H9 (cell line): ENCODE measurements around the gene THSD7B. TPM values are rescaled to one million over a fixed set of nuclear protein-coding genes. Genes with fewer than 3 reads are reported as not detected.

Experiments
- DNase-seq: peaks from one replicate; pipeline ENCODE4 v3.0.0-alpha.2; 2017
- H2AFZ ChIP-seq: one replicate; pipeline ENCODE4 v1.6.1; 2013; ENCODE audit warnings: mild to moderate bottlenecking, low read length, control low read depth, moderate library complexity
- H2AK5ac ChIP-seq: 2 replicates; pipeline ENCODE4 v1.6.1; 2013; ENCODE audit warnings: low read length, control low read depth, mixed read lengths; ENCODE audit not compliant: insufficient read length
- H2BK120ac ChIP-seq: one replicate; pipeline ENCODE4 v1.6.1; 2013; ENCODE audit warnings: low read depth, mild to moderate bottlenecking, low read length, control low read depth, inconsistent platforms; ENCODE audit not compliant: poor library complexity, severe bottlenecking
- H2BK12ac ChIP-seq: 2 replicates; pipeline ENCODE4 v1.6.1; 2013; ENCODE audit warnings: low read length, control low read depth, mixed read lengths, low read depth; ENCODE audit not compliant: insufficient read length
- H2BK15ac ChIP-seq: 2 replicates; pipeline ENCODE4 v1.6.1; 2013; ENCODE audit warnings: low read depth, low read length, control low read depth
- H2BK20ac ChIP-seq: one replicate; pipeline ENCODE4 v1.6.1; 2013; ENCODE audit warnings: low read depth, mild to moderate bottlenecking, low read length, control low read depth, inconsistent platforms; ENCODE audit not compliant: poor library complexity, severe bottlenecking
- H2BK5ac ChIP-seq: 2 replicates; pipeline ENCODE4 v1.6.1; 2013; ENCODE audit warnings: low read length, control low read depth, mixed read lengths; ENCODE audit not compliant: insufficient read length
- H3K14ac ChIP-seq: 2 replicates; pipeline ENCODE4 v1.6.1; 2013; ENCODE audit warnings: low read length, control low read depth; ENCODE audit not compliant: insufficient read depth
- H3K18ac ChIP-seq: 2 replicates; pipeline ENCODE4 v1.6.1; 2013; ENCODE audit warnings: low read depth, mild to moderate bottlenecking, mixed read lengths, low read length, control low read depth; ENCODE audit not compliant: insufficient read length
- H3K23ac ChIP-seq: 2 replicates; pipeline ENCODE4 v1.6.1; 2013; ENCODE audit warnings: low read length, control low read depth, mixed read lengths, low read depth; ENCODE audit not compliant: insufficient read length
- H3K23me2 ChIP-seq: 2 replicates; pipeline ENCODE4 v1.6.1; 2013; ENCODE audit warnings: low read depth, mild to moderate bottlenecking, mixed read lengths, low read length, control low read depth; ENCODE audit not compliant: insufficient read length, poor library complexity, severe bottlenecking
- H3K27ac ChIP-seq: 2 replicates; pipeline ENCODE4 v1.5.1; 2013; ENCODE audit warnings: low read length, control low read depth, mixed read lengths, low read depth; ENCODE audit not compliant: insufficient read length
- H3K27me3 ChIP-seq: 2 replicates; pipeline ENCODE4 v1.6.1; 2013; ENCODE audit warnings: low read length, control low read depth, inconsistent platforms; ENCODE audit not compliant: insufficient read depth
- H3K4ac ChIP-seq: 2 replicates; pipeline ENCODE4 v1.6.1; 2013; ENCODE audit warnings: low read depth, mild to moderate bottlenecking, control low read depth, inconsistent platforms, low read length, moderate library complexity
- H3K4me1 ChIP-seq: 2 replicates; pipeline ENCODE4 v1.6.1; 2013; ENCODE audit warnings: low read length, control low read depth, inconsistent platforms; ENCODE audit not compliant: insufficient read depth
- H3K4me2 ChIP-seq: 2 replicates; pipeline ENCODE4 v1.6.1; 2013; ENCODE audit warnings: low read length, control low read depth, mixed read lengths; ENCODE audit not compliant: insufficient read length, insufficient read depth
- H3K56ac ChIP-seq: 2 replicates; pipeline ENCODE4 v1.6.1; 2013; ENCODE audit warnings: low read depth, mild to moderate bottlenecking, mixed read lengths, low read length, control low read depth; ENCODE audit not compliant: insufficient read length
- H3K79me1 ChIP-seq: 2 replicates; pipeline ENCODE4 v1.6.1; 2013; ENCODE audit warnings: low read depth, mild to moderate bottlenecking, moderate library complexity, low read length, control low read depth, inconsistent platforms; ENCODE audit not compliant: insufficient read depth, poor library complexity, severe bottlenecking
- H3K79me2 ChIP-seq: 2 replicates; pipeline ENCODE4 v1.6.1; 2013; ENCODE audit warnings: low read length, control low read depth, inconsistent platforms; ENCODE audit not compliant: insufficient read depth
- H3K9ac ChIP-seq: 2 replicates; pipeline ENCODE4 v1.6.1; 2013; ENCODE audit warnings: low read length, control low read depth, mixed read lengths; ENCODE audit not compliant: insufficient read length; ENCODE audit errors: extremely low read depth
- H3K9me3 ChIP-seq: one replicate; pipeline ENCODE4 v1.6.1; 2013; ENCODE audit warnings: low read depth, low read length, inconsistent platforms; ENCODE audit not compliant: control insufficient read depth
- H3T11ph ChIP-seq: one replicate; pipeline ENCODE4 v1.6.1; 2013; ENCODE audit warnings: mild to moderate bottlenecking, low read length, control low read depth, inconsistent platforms
- H4K20me1 ChIP-seq: one replicate; pipeline ENCODE4 v1.6.1; 2013; ENCODE audit not compliant: control insufficient read depth, insufficient read length, insufficient read depth
- H4K5ac ChIP-seq: 2 replicates; pipeline ENCODE4 v1.6.1; 2013; ENCODE audit warnings: low read depth, mild to moderate bottlenecking, mixed read lengths, low read length, control low read depth; ENCODE audit not compliant: insufficient read length
- H4K8ac ChIP-seq: replicated peaks from 2 replicates; pipeline ENCODE4 v1.6.1; 2013; ENCODE audit warnings: low read length, control low read depth, mixed read lengths, low read depth; ENCODE audit not compliant: insufficient read length
- H4K91ac ChIP-seq: 2 replicates; pipeline ENCODE4 v1.6.1; 2013; ENCODE audit warnings: low read depth, mild to moderate bottlenecking, moderate library complexity, mixed read lengths, low read length, control low read depth; ENCODE audit not compliant: insufficient read length
- H3K27ac Mint-ChIP-seq, 3 experiments: 2 replicates in 2 of 3; 3 replicates in 1 of 3; pipeline ENCODE4 v1.8.0; 2020 to 2021; ENCODE audit warnings: mixed read lengths in 3 of 3, mild to moderate bottlenecking in 1 of 3, moderate library complexity in 1 of 3
- H3K27me3 Mint-ChIP-seq: 2 replicates; pipeline ENCODE4 v1.8.0; 2021; ENCODE audit warnings: low read depth, mild to moderate bottlenecking, moderate library complexity, mixed read lengths
- H3K36me3 Mint-ChIP-seq, 3 experiments: 2 replicates in 2 of 3; 3 replicates in 1 of 3; pipeline ENCODE4 v1.8.0; 2020 to 2021; ENCODE audit warnings: low read depth in 3 of 3, mixed read lengths in 3 of 3; ENCODE audit not compliant: insufficient read depth in 1 of 3
- H3K4me1 Mint-ChIP-seq, 2 experiments: 2 replicates each; pipeline ENCODE4 v1.8.0; 2020; ENCODE audit warnings: mixed read lengths in 2 of 2
- H3K4me3 Mint-ChIP-seq, 2 experiments: 2 replicates in 1 of 2; 3 replicates in 1 of 2; pipeline ENCODE4 v1.8.0; 2020 to 2021; ENCODE audit warnings: mild to moderate bottlenecking in 2 of 2, mixed read lengths in 2 of 2, moderate library complexity in 1 of 2
- H3K9me3 Mint-ChIP-seq, 2 experiments: 2 replicates in 1 of 2; 3 replicates in 1 of 2; pipeline ENCODE4 v1.8.0; 2020; ENCODE audit warnings: mild to moderate bottlenecking in 2 of 2, mixed read lengths in 2 of 2, moderate library complexity in 1 of 2
- CTCF ChIP-seq: fragments of 200-600 bp; sonication (generic); conservative IDR thresholded peaks from 3 replicates; pipeline ENCODE4 v1.8.0; 2021; ENCODE audit warnings: antibody characterized with exemption, mild to moderate bottlenecking
- WGBS: extraction: QIAGEN DNeasy Blood & Tissue Kit; methylation state at CpG from one replicate; pipeline ENCODE4 v1.1.7; 2013; ENCODE audit warnings: missing lambda C conversion rate, low lambda C conversion rate, mixed read lengths; ENCODE audit not compliant: insufficient read length; ENCODE audit errors: extremely low coverage; 5-methylcytosine and 5-hydroxymethylcytosine counted together
- total RNA-seq: library from RNA; stranded (reverse); gene quantifications from 2 replicates; pipeline ENCODE4 v1.2.1, GENCODE V29; 2021

The THSD7B gene
- total RNA-seq, 1 experiment from 2014 or later: 0.85 TPM

- Histone ChIP-seq H3K4me1 (peaks cover 3% of the 10 kb centered on the region; the same call in 1 of the 2 replicates), H3K79me2 (no peaks in the 10 kb centered on the region), H3K9me3 (no peaks in the 10 kb centered on the region), H3K27me3 (peaks cover 25% of the 10 kb centered on the region), H4K8ac (no peak overlapping the region), H2AFZ (no peak overlapping the region), H3K23ac (no peak overlapping the region), H2BK12ac (no peak overlapping the region), H3K79me1 (no peaks in the 10 kb centered on the region), H3K56ac (no peak overlapping the region), H3K27ac (no peak overlapping the region), H2BK120ac (no peak overlapping the region), H2BK20ac (no peak overlapping the region), H3K18ac (no peak overlapping the region), H3K4ac (no peak overlapping the region), H3K23me2 (peaks cover 19% of the 10 kb centered on the region), H4K5ac (no peak overlapping the region), H2BK5ac (no peak overlapping the region), H4K20me1 (no peaks in the 10 kb centered on the region), H3K9ac (no peak overlapping the region), H3T11ph (no peak overlapping the region), H2BK15ac (no peak overlapping the region), H3K4me2 (peak overlapping the region; percentile 88), H2AK5ac (no peak overlapping the region), H4K91ac (no peak overlapping the region), H3K14ac (no peak overlapping the region)
- no peaks in the 10 kb centered on the region; a peak in 1 of 7 replicates for H3K36me3 Mint-ChIP-seq
- no peak for TF ChIP-seq CTCF
- H3K4me3 Mint-ChIP-seq: peak overlapping the region; percentile 74 to 95
- no CpG with 5 or more reads among the region's 2 CpGs for WGBS
- DNase-seq: no peak
- H3K27ac Mint-ChIP-seq: no peak overlapping the region
- H3K27me3 Mint-ChIP-seq: peaks cover 83% of the 10 kb centered on the region
- H3K4me1 Mint-ChIP-seq: peaks cover 21 to 23% of the 10 kb centered on the region in 2 experiments
- peaks cover 0 to 3% of the 10 kb centered on the region in 2 experiments; a peak in 1 of 5 replicates for H3K9me3 Mint-ChIP-seq
Observed at GRCh38 chr2:136767030-136767429, 1.7 kb downstream of the THSD7B start.
